B cell (primary cell): ENCODE data around the gene ALG2. TPM values are rescaled to one million over a fixed set of nuclear protein-coding genes. Genes with fewer than 3 reads are reported as not detected.

ENCODE experiments used
- ATAC-seq: fragments of 200-7000 bp; cut with Tn5 transposase; one replicate; pipeline ENCODE4 v1.10.0; 2021; ENCODE audit warnings: low read depth, mild to moderate bottlenecking, moderate number of reproducible peaks, moderate library complexity
- CTCF ChIA-PET: fragments of 350-600 bp; sonication (Branson Sonifier 250); formaldehyde crosslinking; loops from one replicate; lab custom pipeline; 2021; ENCODE audit warnings: antibody characterized with exemption, inconsistent platforms; lab: Charles Lee
- POLR2A ChIA-PET: fragments of 350-600 bp; sonication (Branson Sonifier 250); formaldehyde crosslinking; loops from one replicate; lab custom pipeline; 2021; ENCODE audit warnings: antibody characterized with exemption; lab: Charles Lee
- DNase-seq: peaks from one replicate; pipeline ENCODE4 v3.0.0; 2013
- H2AFZ ChIP-seq: 2 replicates; pipeline ENCODE4 v1.6.1; 2012; ENCODE audit warnings: mild to moderate bottlenecking, low read depth, low read length; ENCODE audit not compliant: insufficient read depth, poor library complexity, severe bottlenecking
- H3K27ac ChIP-seq, 2 donors: 1 replicate in 1 of 2; 2 replicates in 1 of 2; pipeline ENCODE4 v1.5.1; 2012 to 2013; ENCODE audit warnings: low read length in 2 of 2, mild to moderate bottlenecking in 2 of 2, moderate library complexity in 1 of 2
- H3K27me3 ChIP-seq, 4 experiments: fragments of 200-600 bp in 1 of 4; sonication (generic) in 1 of 4; replicated peaks in 1 of 4; 1 replicate in 2 of 4; 2 replicates in 2 of 4; pipeline versions ENCODE4 v1.6.1 to v1.7.0; 2013 to 2016; ENCODE audit warnings: low read length in 3 of 4, mild to moderate bottlenecking in 2 of 4, mixed read lengths in 1 of 4, moderate library complexity in 1 of 4; ENCODE audit not compliant: insufficient read depth in 4 of 4, control insufficient read depth in 3 of 4; ENCODE audit errors: control extremely low read depth in 1 of 4
- H3K36me3 ChIP-seq, 2 experiments: replicated peaks in 1 of 2; 1 replicate in 1 of 2; 2 replicates in 1 of 2; pipeline versions ENCODE4 v1.6.1 to v1.7.1; 2013; ENCODE audit warnings: low read length in 1 of 2; ENCODE audit not compliant: insufficient read depth in 2 of 2, control insufficient read depth in 1 of 2; ENCODE audit errors: control extremely low read depth in 1 of 2, extremely low read depth in 1 of 2
- H3K4me1 ChIP-seq, 2 donors: fragments of 200-600 bp in 1 of 2; sonication (generic) in 1 of 2; 1 replicate in 1 of 2; 2 replicates in 1 of 2; pipeline versions ENCODE4 v1.5.1 to v1.6.1; 2013 to 2017; ENCODE audit warnings: low read length in 2 of 2; ENCODE audit not compliant: control insufficient read depth in 2 of 2, insufficient read depth in 2 of 2
- H3K4me2 ChIP-seq: replicated peaks from 2 replicates; pipeline ENCODE3; 2012; ENCODE audit warnings: mild to moderate bottlenecking, low read depth, low read length; ENCODE audit not compliant: poor library complexity, severe bottlenecking
- H3K4me3 ChIP-seq, 5 experiments: fragments of 200-600 bp in 1 of 5; sonication (generic) in 1 of 5; 1 replicate in 3 of 5; 2 replicates in 2 of 5; pipeline versions ENCODE4 v1.5.1 to v1.7.0; 2011 to 2016; ENCODE audit warnings: low read length in 4 of 5, mild to moderate bottlenecking in 4 of 5, low read depth in 2 of 5, control low read depth in 1 of 5, moderate library complexity in 1 of 5; ENCODE audit not compliant: insufficient read depth in 1 of 5; ENCODE audit errors: control extremely low read depth in 1 of 5, extremely low read depth in 1 of 5
- H3K79me2 ChIP-seq: fragments of 200-600 bp; sonication (generic); one replicate; pipeline ENCODE4 v1.6.0; 2016; ENCODE audit warnings: low read length; ENCODE audit not compliant: control insufficient read depth, insufficient read depth
- H3K9ac ChIP-seq: fragments of 200-600 bp; sonication (generic); 2 replicates; pipeline ENCODE4 v1.6.1; 2017; ENCODE audit warnings: mild to moderate bottlenecking, low read length, moderate library complexity
- H3K9me3 ChIP-seq, 3 donors: one replicate each; pipeline versions ENCODE4 v1.6.1 to v1.7.1; 2013; ENCODE audit warnings: low read length in 2 of 3; ENCODE audit not compliant: control insufficient read depth in 2 of 3, insufficient read depth in 1 of 3; ENCODE audit errors: control extremely low read depth in 1 of 3
- H4K20me1 ChIP-seq: 2 replicates; pipeline ENCODE4 v1.6.0; 2012; ENCODE audit warnings: mild to moderate bottlenecking, low read length; ENCODE audit not compliant: insufficient read depth, control insufficient read depth, poor library complexity, severe bottlenecking
- H3K27ac Mint-ChIP-seq: one replicate; pipeline ENCODE4 v1.8.0; 2021; ENCODE audit warnings: mixed read lengths
- H3K27me3 Mint-ChIP-seq: one replicate; pipeline ENCODE4 v1.8.0; 2021; ENCODE audit warnings: mixed read lengths
- H3K4me1 Mint-ChIP-seq: one replicate; pipeline ENCODE4 v1.8.0; 2021; ENCODE audit warnings: mixed read lengths
- H3K4me3 Mint-ChIP-seq: one replicate; pipeline ENCODE4 v1.8.0; 2021; ENCODE audit warnings: mixed read lengths
- H3K9me3 Mint-ChIP-seq: one replicate; pipeline ENCODE4 v1.8.0; 2022; ENCODE audit warnings: mixed read lengths; ENCODE audit not compliant: insufficient read depth
- EZH2 ChIP-seq: IDR thresholded peaks from 2 replicates; pipeline ENCODE4 v1.6.1; 2012; ENCODE audit warnings: borderline replicate concordance, low read depth, mild to moderate bottlenecking, moderate library complexity, low read length; ENCODE audit not compliant: insufficient read depth, poor library complexity, severe bottlenecking
- WGBS: methylation state at CpG from one replicate; pipeline ENCODE4 v1.1.5; 2013; ENCODE audit warnings: missing lambda C conversion rate; ENCODE audit not compliant: insufficient coverage; 5-methylcytosine and 5-hydroxymethylcytosine counted together
- intact Hi-C: fragments of 100-400 bp; cut with micrococcal nuclease; formaldehyde crosslinking; loops from one replicate; pipeline ENCODE4 v1.10.0; 2022
- polyA plus RNA-seq: library from polyadenylated mRNA; depleted of rRNA; stranded (reverse); fragments of >200 nt; gene quantifications from 2 replicates; pipeline ENCODE4 v1.2.3, GENCODE V29; 2012
- total RNA-seq, 2 donors: library from RNA; stranded (reverse); fragments of 120-200 nt in 1 of 2; gene quantifications; 1 replicate in 1 of 2; 2 replicates in 1 of 2; pipeline versions ENCODE4 v1.2.3 to v1.2.4, GENCODE V29; 2013 to 2022
- TF ChIP-seq, protein P1 (sequence below): fragments of 200-600 bp; IDR thresholded peaks from one replicate; pipeline ENCODE4 v1.8.0; 2022; ENCODE audit warnings: antibody characterized with exemption, mild to moderate bottlenecking

The ALG2 gene
- total and polyA plus RNA-seq, 2 donors (not counting 1 experiment from before 2014, with no cell fraction given): 14.3 to 46.3 TPM

DNA sequence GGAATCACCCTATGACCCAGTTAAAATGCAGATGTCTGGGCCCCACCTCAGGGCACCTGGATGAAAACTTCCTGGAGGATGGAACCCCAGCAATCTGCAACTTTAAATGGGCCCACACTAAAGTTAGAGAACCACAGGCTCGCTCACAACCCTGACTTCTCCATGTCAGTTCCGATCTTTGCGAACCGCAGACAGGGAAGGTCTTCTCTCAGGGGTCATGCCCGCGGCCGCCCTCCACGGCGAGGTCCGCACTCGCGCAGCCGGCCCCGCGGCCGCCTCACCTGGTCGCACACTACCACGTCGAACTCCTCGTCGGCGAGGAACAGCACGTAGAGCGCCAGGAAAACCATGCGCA is 499 bp downstream of the ALG2 start:
- H3K9me3 Mint-ChIP-seq: no peaks in the 10 kb centered on the region
- peaks cover 78% of the 10 kb centered on the region for H3K4me1 Mint-ChIP-seq
- peaks cover 88% of the 10 kb centered on the region for H3K79me2 ChIP-seq
- peak overlapping the region; percentile 85 for H2AFZ ChIP-seq
- peaks cover 64% of the 10 kb centered on the region for H4K20me1 ChIP-seq
- POLR2A ChIA-PET: interaction anchor here (1.1 to 1.8 kb wide), 6 partner anchors 10 to 598 kb away, joined by 3 to 6 read pairs (median 4); no protein-coding TSS in a partner anchor
- peak overlapping the region; percentile 100 for H3K27ac Mint-ChIP-seq
- H3K27me3 Mint-ChIP-seq: no peaks in the 10 kb centered on the region
- no peaks in the 10 kb centered on the region for H3K9me3 ChIP-seq
- peak overlapping the region; percentile 88 to 96 (median 90) for H3K4me3 ChIP-seq
- ATAC-seq (no peak), DNase-seq (no peak)
- under 1% methylated on average over 25 of the region's 25 CpGs for whole genome bisulfite sequencing
- peaks cover 3 to 20% of the 10 kb centered on the region in 2 experiments for H3K36me3 ChIP-seq
- peak overlapping the region; percentile 98 to 99 for H3K27ac ChIP-seq
- CTCF ChIA-PET: interaction anchor here (1.0 to 5.3 kb wide), 10 partner anchors 11 to 806 kb away, joined by 3 to 62 read pairs (median 6); partner anchors contain the start of gene NR4A3
- H3K27me3 ChIP-seq: no peaks in the 10 kb centered on the region
- peak overlapping the region; percentile 86 for H3K4me2 ChIP-seq
- TF ChIP-seq, protein P1, sequence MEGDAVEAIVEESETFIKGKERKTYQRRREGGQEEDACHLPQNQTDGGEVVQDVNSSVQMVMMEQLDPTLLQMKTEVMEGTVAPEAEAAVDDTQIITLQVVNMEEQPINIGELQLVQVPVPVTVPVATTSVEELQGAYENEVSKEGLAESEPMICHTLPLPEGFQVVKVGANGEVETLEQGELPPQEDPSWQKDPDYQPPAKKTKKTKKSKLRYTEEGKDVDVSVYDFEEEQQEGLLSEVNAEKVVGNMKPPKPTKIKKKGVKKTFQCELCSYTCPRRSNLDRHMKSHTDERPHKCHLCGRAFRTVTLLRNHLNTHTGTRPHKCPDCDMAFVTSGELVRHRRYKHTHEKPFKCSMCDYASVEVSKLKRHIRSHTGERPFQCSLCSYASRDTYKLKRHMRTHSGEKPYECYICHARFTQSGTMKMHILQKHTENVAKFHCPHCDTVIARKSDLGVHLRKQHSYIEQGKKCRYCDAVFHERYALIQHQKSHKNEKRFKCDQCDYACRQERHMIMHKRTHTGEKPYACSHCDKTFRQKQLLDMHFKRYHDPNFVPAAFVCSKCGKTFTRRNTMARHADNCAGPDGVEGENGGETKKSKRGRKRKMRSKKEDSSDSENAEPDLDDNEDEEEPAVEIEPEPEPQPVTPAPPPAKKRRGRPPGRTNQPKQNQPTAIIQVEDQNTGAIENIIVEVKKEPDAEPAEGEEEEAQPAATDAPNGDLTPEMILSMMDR: no peak
- H3K4me1 ChIP-seq: peaks cover 30 to 43% of the 10 kb centered on the region in 2 donors
- H3K9ac ChIP-seq: peak overlapping the region; percentile 95
- peak overlapping the region; percentile 95 for H3K4me3 Mint-ChIP-seq
- intact Hi-C loops: loop anchor here (1.0 to 10.0 kb wide), 3 partner anchors 15 to 1131 kb away; partner anchors contain the start of gene TEX10

DNA sequence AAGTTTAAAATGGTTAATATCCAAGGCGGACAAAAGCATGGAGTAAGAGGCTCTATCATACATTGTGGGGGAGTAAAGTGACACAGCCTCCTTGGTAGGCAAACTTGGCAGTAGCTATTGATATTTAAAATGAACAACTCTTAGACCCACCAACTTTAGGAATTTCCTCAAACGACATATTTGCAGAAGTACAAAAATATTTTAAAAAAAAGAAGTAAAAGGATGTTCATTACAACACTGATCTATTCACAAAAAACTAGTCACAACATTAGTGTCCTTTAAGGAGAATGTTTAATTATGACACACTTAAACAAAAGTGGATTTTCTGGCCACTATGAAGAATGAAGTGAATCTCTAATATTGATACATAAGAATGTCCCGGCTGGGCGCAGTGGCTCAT is 1.7 kb downstream of the ALG2 start:
- H3K4me3 ChIP-seq: no peak overlapping the region
- WGBS: no CpG with 5 or more reads among the region's 4 CpGs
- no peaks in the 10 kb centered on the region for H3K9me3 ChIP-seq
- H3K27me3 Mint-ChIP-seq: no peaks in the 10 kb centered on the region
- H4K20me1 ChIP-seq: peaks cover 66% of the 10 kb centered on the region
- peaks cover 80% of the 10 kb centered on the region for H3K79me2 ChIP-seq
- H3K9ac ChIP-seq: no peak overlapping the region
- peaks cover 30 to 41% of the 10 kb centered on the region in 2 donors for H3K4me1 ChIP-seq
- peaks cover 75% of the 10 kb centered on the region for H3K4me1 Mint-ChIP-seq
- no peak overlapping the region for H3K27ac ChIP-seq
- H3K4me3 Mint-ChIP-seq: peak overlapping the region; percentile 73
- ATAC-seq (no peak), DNase-seq (no peak)
- ChIA-PET CTCF (interaction anchor here (0.6 to 5.3 kb wide), 4 partner anchors 13 to 520 kb away, joined by 3 to 62 read pairs (median 3); no protein-coding TSS in a partner anchor), POLR2A (no interaction called here)
- peaks cover 3 to 14% of the 10 kb centered on the region in 2 experiments for H3K36me3 ChIP-seq
- TF ChIP-seq, protein P1: no peak
- no peak for TF ChIP-seq EZH2
- peak overlapping the region; percentile 20 for H3K4me2 ChIP-seq
- H2AFZ ChIP-seq: no peak overlapping the region
- no peaks in the 10 kb centered on the region for H3K27me3 ChIP-seq
- peak overlapping the region; percentile 37 for H3K27ac Mint-ChIP-seq
- no peaks in the 10 kb centered on the region for H3K9me3 Mint-ChIP-seq
- intact Hi-C loops: loop anchor here (5.0 to 10.0 kb wide), 2 partner anchors 55 to 1132 kb away; partner anchors contain the start of gene TEX10
